IMR-90 (cell line): ENCODE measurements around the gene MRPL57. TPM values are rescaled to one million over a fixed set of nuclear protein-coding genes. Genes with fewer than 3 reads are reported as not detected.
A peak's percentile ranks its signal among the peaks of the same experiment; 100 is the strongest.

Experiments used
- ATAC-seq: fragments of 200-7000 bp; cut with Tn5 transposase; 2 replicates; pipeline ENCODE4 v1.9.1; 2020; ENCODE audit warnings: low read depth, mild to moderate bottlenecking, moderate library complexity
- BruUV-seq: library from RNA; stranded (reverse); fragments of 400-500 nt; replicated peaks from 2 replicates; lab custom pipeline; 2021; lab: Mats Ljungman, UMichigan
- CTCF ChIA-PET: fragments of 300-600 bp; formaldehyde crosslinking; extraction: SDS; loops from one replicate; lab custom pipeline; 2021; ENCODE audit warnings: antibody characterized with exemption; lab: Yijun Ruan, JAX
- POLR2A ChIA-PET: fragments of 300-600 bp; sonication (Branson Sonifier 250); formaldehyde crosslinking; loops from one replicate; lab custom pipeline; 2022; ENCODE audit warnings: antibody characterized with exemption; ENCODE audit not compliant: unreplicated experiment; lab: Charles Lee
- DNase-seq: peaks from one replicate; pipeline ENCODE4 v3.0.0; 2013
- H2AFZ ChIP-seq: replicated peaks from 2 replicates; pipeline ENCODE3; 2013; ENCODE audit warnings: low read length, mild to moderate bottlenecking; ENCODE audit not compliant: poor library complexity
- H2AK5ac ChIP-seq: 2 replicates; pipeline ENCODE4 v1.6.1; 2013; ENCODE audit warnings: low read depth, low read length, inconsistent platforms
- H2AK9ac ChIP-seq: replicated peaks from 2 replicates; pipeline ENCODE3; 2013; ENCODE audit warnings: mild to moderate bottlenecking, low read depth, low read length, moderate library complexity; ENCODE audit not compliant: poor library complexity
- H2BK120ac ChIP-seq: 2 replicates; pipeline ENCODE4 v1.6.1; 2013; ENCODE audit warnings: low read depth, low read length, inconsistent platforms
- H2BK15ac ChIP-seq: 3 replicates; pipeline ENCODE4 v1.6.1; 2013; ENCODE audit warnings: low read depth, low read length, inconsistent platforms
- H2BK20ac ChIP-seq: 2 replicates; pipeline ENCODE4 v1.6.1; 2013; ENCODE audit warnings: low read depth, mild to moderate bottlenecking, inconsistent platforms, low read length, moderate library complexity
- H2BK5ac ChIP-seq: 2 replicates; pipeline ENCODE4 v1.6.1; 2013; ENCODE audit warnings: mild to moderate bottlenecking, low read depth, low read length, inconsistent platforms; ENCODE audit not compliant: poor library complexity, severe bottlenecking
- H3K14ac ChIP-seq: replicated peaks from 2 replicates; pipeline ENCODE4 v1.6.1; 2013; ENCODE audit warnings: low read depth, low read length, inconsistent platforms
- H3K18ac ChIP-seq: 2 replicates; pipeline ENCODE4 v1.6.1; 2013; ENCODE audit warnings: low read depth, low read length, control low read depth
- H3K23ac ChIP-seq: 2 replicates; pipeline ENCODE4 v1.6.1; 2013; ENCODE audit warnings: low read depth, low read length, inconsistent platforms
- H3K27ac ChIP-seq: 2 replicates; pipeline ENCODE4 v1.5.1; 2013; ENCODE audit warnings: mild to moderate bottlenecking, control low read depth, low read length; ENCODE audit not compliant: insufficient read depth
- H3K27me3 ChIP-seq: 2 replicates; pipeline ENCODE4 v1.6.1; 2013; ENCODE audit warnings: low read length; ENCODE audit not compliant: control insufficient read depth, insufficient read depth
- H3K36me3 ChIP-seq: 2 replicates; pipeline ENCODE4 v1.6.1; 2013; ENCODE audit warnings: low read length, mixed read lengths; ENCODE audit not compliant: control insufficient read depth, insufficient read depth
- H3K4ac ChIP-seq: 2 replicates; pipeline ENCODE4 v1.6.1; 2013; ENCODE audit warnings: low read depth, low read length, inconsistent platforms
- H3K4me1 ChIP-seq: 2 replicates; pipeline ENCODE4 v1.6.1; 2013; ENCODE audit warnings: low read length, mixed read lengths; ENCODE audit not compliant: control insufficient read depth, insufficient read depth
- H3K4me2 ChIP-seq: 2 replicates; pipeline ENCODE4 v1.6.1; 2013; ENCODE audit warnings: low read depth, mild to moderate bottlenecking, control low read depth, low read length, moderate library complexity
- H3K4me3 ChIP-seq: 2 replicates; pipeline ENCODE4 v1.5.1; 2013; ENCODE audit warnings: low read depth, mild to moderate bottlenecking, control low read depth, low read length, moderate library complexity; ENCODE audit not compliant: insufficient read depth
- H3K56ac ChIP-seq: 2 replicates; pipeline ENCODE4 v1.6.1; 2013; ENCODE audit warnings: low read length, inconsistent platforms; ENCODE audit not compliant: insufficient read depth; ENCODE audit errors: extremely low read depth
- H3K79me1 ChIP-seq, 2 experiments: 2 replicates each; pipeline ENCODE4 v1.6.1; 2013; ENCODE audit warnings: low read length in 2 of 2, inconsistent platforms in 1 of 2, low read depth in 1 of 2
- H3K9ac ChIP-seq: 2 replicates; pipeline ENCODE4 v1.6.1; 2013; ENCODE audit warnings: low read depth, low read length, control low read depth
- H3K9me1 ChIP-seq: 2 replicates; pipeline ENCODE4 v1.6.1; 2013; ENCODE audit warnings: low read length, inconsistent platforms; ENCODE audit not compliant: insufficient read depth
- H3K9me3 ChIP-seq: 2 replicates; pipeline ENCODE4 v1.6.1; 2013; ENCODE audit warnings: low read length; ENCODE audit not compliant: control insufficient read depth, insufficient read depth
- H4K20me1 ChIP-seq: 2 replicates; pipeline ENCODE4 v1.6.1; 2013; ENCODE audit warnings: low read length, inconsistent platforms; ENCODE audit not compliant: insufficient read depth
- H4K5ac ChIP-seq: 2 replicates; pipeline ENCODE4 v1.6.1; 2013; ENCODE audit warnings: mild to moderate bottlenecking, low read depth, low read length, control low read depth
- H4K8ac ChIP-seq, 2 experiments: 2 replicates each; pipeline ENCODE4 v1.6.1; 2013; ENCODE audit warnings: low read depth in 2 of 2, low read length in 2 of 2, control low read depth in 1 of 2, inconsistent platforms in 1 of 2
- H4K91ac ChIP-seq: 2 replicates; pipeline ENCODE4 v1.6.1; 2013; ENCODE audit warnings: low read depth, low read length, inconsistent platforms; ENCODE audit not compliant: insufficient read depth
- BHLHE40 ChIP-seq: fragments of 150-350 bp; IDR thresholded peaks from 2 replicates; pipeline ENCODE4 v1.6.1; 2016; ENCODE audit warnings: mild to moderate bottlenecking, low read depth, low read length
- CEBPB ChIP-seq: IDR thresholded peaks from 2 replicates; pipeline ENCODE4 v1.6.1; 2012; ENCODE audit warnings: low read depth, low read length, improper control_type of control experiment
- FOS ChIP-seq: fragments of 150-350 bp; IDR thresholded peaks from 2 replicates; pipeline ENCODE4 v1.6.1; 2016; ENCODE audit warnings: low read depth, low read length
- MAFK ChIP-seq: IDR thresholded peaks from 2 replicates; pipeline ENCODE4 v1.6.1; 2012; ENCODE audit warnings: low read depth, low read length, improper control_type of control experiment
- MAZ ChIP-seq: IDR thresholded peaks from 2 replicates; pipeline ENCODE4 v1.6.1; 2012; ENCODE audit warnings: low read depth, mild to moderate bottlenecking, low read length, improper control_type of control experiment, moderate library complexity, borderline replicate concordance
- MXI1 ChIP-seq: IDR thresholded peaks from 2 replicates; pipeline ENCODE4 v1.6.1; 2012; ENCODE audit warnings: low read depth, mild to moderate bottlenecking, low read length, moderate library complexity, borderline replicate concordance
- POLR2A ChIP-seq: IDR thresholded peaks from 2 replicates; pipeline ENCODE4 v1.6.1; 2012; ENCODE audit warnings: mild to moderate bottlenecking, low read depth, low read length
- RCOR1 ChIP-seq: IDR thresholded peaks from 2 replicates; pipeline ENCODE4 v1.6.1; 2012; ENCODE audit warnings: mild to moderate bottlenecking, low read length, improper control_type of control experiment; ENCODE audit not compliant: insufficient replicate concordance
- SMC3 ChIP-seq: fragments of 150-350 bp; IDR thresholded peaks from 2 replicates; pipeline ENCODE4 v1.6.1; 2016; ENCODE audit warnings: low read depth, mild to moderate bottlenecking, antibody characterized with exemption, low read length, moderate library complexity
- WGBS, 2 experiments: methylation state at CpG; one replicate each; pipeline versions ENCODE4 v1.1.5 to v1.1.7; 2013; ENCODE audit warnings: missing lambda C conversion rate in 2 of 2; ENCODE audit not compliant: insufficient read length in 1 of 2; ENCODE audit errors: extremely low coverage in 2 of 2; 5-methylcytosine and 5-hydroxymethylcytosine counted together
- dilution Hi-C: fragments of 300-500 bp; cut with HindIII; formaldehyde crosslinking; loops from one replicate; pipeline ENCODE4 v1.14.3; 2018; ENCODE audit warnings: low sequenced_read_pairs; ENCODE audit not compliant: unreplicated experiment
- in situ Hi-C: fragments of 300-500 bp; cut with MboI; formaldehyde crosslinking; loops from 3 replicates; pipeline ENCODE4 v1.14.3; 2019; ENCODE audit warnings: low sequenced_read_pairs, inconsistent platforms, mixed read lengths
- intact Hi-C: fragments of 100-400 bp; cut with micrococcal nuclease; formaldehyde crosslinking; loops from 2 replicates; pipeline ENCODE4 v1.10.0; 2022
- polyA plus RNA-seq, 3 experiments: library from polyadenylated mRNA; depleted of rRNA; stranded (reverse); fragments of >200 nt; gene quantifications; 2 replicates each; pipeline ENCODE4 v1.2.3, GENCODE V29; 2012; ENCODE audit warnings: low replicate concordance in 1 of 3
- total RNA-seq: library from RNA; depleted of rRNA; stranded (reverse); fragments of >200 nt; gene quantifications from 2 replicates; pipeline ENCODE4 v1.2.3, GENCODE V29; 2012
- TF ChIP-seq, protein P1 (sequence below): conservative IDR thresholded peaks from 2 replicates; pipeline ENCODE4 v1.5.1; 2012; ENCODE audit warnings: mild to moderate bottlenecking, low read depth, low read length, improper control_type of control experiment
- TF ChIP-seq, protein P2 (sequence below): fragments of 150-350 bp; IDR thresholded peaks from 2 replicates; pipeline ENCODE4 v1.6.1; 2016; ENCODE audit warnings: low read depth, mild to moderate bottlenecking, low read length, moderate library complexity, borderline replicate concordance

The MRPL57 gene
- total and polyA plus RNA-seq, 2 of the 4 experiments (the other 2 are of a cell fraction), result 7.0 to 8.0 TPM

DNA sequence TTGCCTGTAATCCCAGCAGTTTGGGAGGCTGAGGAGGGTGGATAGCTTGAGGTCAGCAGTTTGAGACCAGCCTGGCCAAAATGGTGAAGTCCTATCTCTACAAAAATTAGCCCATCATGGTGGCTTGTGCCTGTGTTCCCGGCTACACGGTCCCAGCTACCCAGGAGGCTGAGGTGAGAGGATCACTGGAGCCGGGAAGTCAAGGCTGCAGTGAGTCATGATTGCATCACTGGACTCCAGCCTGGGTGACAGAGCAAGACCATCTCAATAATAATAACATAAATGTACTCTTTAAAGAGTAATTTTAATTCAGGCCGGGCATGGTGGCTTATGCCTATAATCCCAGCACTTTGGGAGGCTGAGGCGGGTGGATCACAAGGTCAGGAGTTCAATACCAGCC is 38.8 kb upstream of the MRPL57 start:
- WGBS, 2 experiments, result no CpG with 5 or more reads among the region's 5 CpGs
- no peaks in the 10 kb centered on the region for H3K9me3 ChIP-seq
- POLR2A ChIA-PET, result interaction anchor here (0.6 kb wide), 1 partner anchor 118 kb away, joined by 3 read pairs; no protein-coding TSS in a partner anchor
- CTCF ChIA-PET, result interaction anchor here (0.6 kb wide), 1 partner anchor 42 kb away, joined by 7 read pairs; no protein-coding TSS in a partner anchor
- H2AK5ac ChIP-seq, result no peak overlapping the region
- no peaks in the 10 kb centered on the region for H3K9me1 ChIP-seq
- no peak for ATAC-seq
- H3K36me3 ChIP-seq, result peaks cover 4% of the 10 kb centered on the region
- no peak overlapping the region for H3K4me2 ChIP-seq
- no peak overlapping the region; the same call in 2 of the 3 replicates for H2BK15ac ChIP-seq
- no peaks in the 10 kb centered on the region for H3K27me3 ChIP-seq
- peak; percentile 49 for DNase-seq
- peaks cover 4% of the 10 kb centered on the region; the same call in 1 of the 2 replicates for H4K20me1 ChIP-seq
- H4K5ac ChIP-seq, result no peak overlapping the region
- dilution Hi-C loops, result no loop called here
- H3K9ac ChIP-seq, result no peak overlapping the region
- in situ Hi-C loops, result no loop called here
- no peak overlapping the region for H3K4me3 ChIP-seq
- peaks cover 3 to 21% of the 10 kb centered on the region in 2 experiments; a peak in 3 of 4 replicates for H3K79me1 ChIP-seq
- H2BK20ac ChIP-seq, result no peak overlapping the region
- no peak overlapping the region for H3K4ac ChIP-seq
- no peak overlapping the region for H2BK5ac ChIP-seq
- no peak overlapping the region; the same call in 1 of the 2 replicates for H4K91ac ChIP-seq
- H2AK9ac ChIP-seq, result no peak overlapping the region
- no peak overlapping the region for H3K23ac ChIP-seq
- no peak overlapping the region for H3K27ac ChIP-seq
- TF ChIP-seq FOS (0 out of 2 replicates have a peak, but pooled peaks have one; percentile 3), CEBPB (peak; percentile 87), POLR2A (no peak), MXI1 (no peak), SMC3 (no peak), BHLHE40 (no peak), MAFK (no peak), RCOR1 (no peak), MAZ (no peak)
- TF ChIP-seq, protein P1, sequence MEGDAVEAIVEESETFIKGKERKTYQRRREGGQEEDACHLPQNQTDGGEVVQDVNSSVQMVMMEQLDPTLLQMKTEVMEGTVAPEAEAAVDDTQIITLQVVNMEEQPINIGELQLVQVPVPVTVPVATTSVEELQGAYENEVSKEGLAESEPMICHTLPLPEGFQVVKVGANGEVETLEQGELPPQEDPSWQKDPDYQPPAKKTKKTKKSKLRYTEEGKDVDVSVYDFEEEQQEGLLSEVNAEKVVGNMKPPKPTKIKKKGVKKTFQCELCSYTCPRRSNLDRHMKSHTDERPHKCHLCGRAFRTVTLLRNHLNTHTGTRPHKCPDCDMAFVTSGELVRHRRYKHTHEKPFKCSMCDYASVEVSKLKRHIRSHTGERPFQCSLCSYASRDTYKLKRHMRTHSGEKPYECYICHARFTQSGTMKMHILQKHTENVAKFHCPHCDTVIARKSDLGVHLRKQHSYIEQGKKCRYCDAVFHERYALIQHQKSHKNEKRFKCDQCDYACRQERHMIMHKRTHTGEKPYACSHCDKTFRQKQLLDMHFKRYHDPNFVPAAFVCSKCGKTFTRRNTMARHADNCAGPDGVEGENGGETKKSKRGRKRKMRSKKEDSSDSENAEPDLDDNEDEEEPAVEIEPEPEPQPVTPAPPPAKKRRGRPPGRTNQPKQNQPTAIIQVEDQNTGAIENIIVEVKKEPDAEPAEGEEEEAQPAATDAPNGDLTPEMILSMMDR, result no peak
- TF ChIP-seq, protein P2, sequence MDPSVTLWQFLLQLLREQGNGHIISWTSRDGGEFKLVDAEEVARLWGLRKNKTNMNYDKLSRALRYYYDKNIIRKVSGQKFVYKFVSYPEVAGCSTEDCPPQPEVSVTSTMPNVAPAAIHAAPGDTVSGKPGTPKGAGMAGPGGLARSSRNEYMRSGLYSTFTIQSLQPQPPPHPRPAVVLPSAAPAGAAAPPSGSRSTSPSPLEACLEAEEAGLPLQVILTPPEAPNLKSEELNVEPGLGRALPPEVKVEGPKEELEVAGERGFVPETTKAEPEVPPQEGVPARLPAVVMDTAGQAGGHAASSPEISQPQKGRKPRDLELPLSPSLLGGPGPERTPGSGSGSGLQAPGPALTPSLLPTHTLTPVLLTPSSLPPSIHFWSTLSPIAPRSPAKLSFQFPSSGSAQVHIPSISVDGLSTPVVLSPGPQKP, result no peak
- peak overlapping the region in 1 of 2 experiments; percentile 56; a peak in 1 of 4 replicates for H4K8ac ChIP-seq
- H2BK120ac ChIP-seq, result 0 out of 2 replicates have a peak overlapping the region, but pooled peaks have one; percentile 30
- H3K4me1 ChIP-seq, result 0 out of 2 replicates have a peak, but pooled peaks cover 3% of the 10 kb centered on the region
- H3K18ac ChIP-seq, result no peak overlapping the region
- intact Hi-C loops, result no loop called here
- no peak overlapping the region for H3K14ac ChIP-seq
- H3K56ac ChIP-seq, result no peak overlapping the region
- no TSS peak for BruUV-seq
- H2AFZ ChIP-seq, result peak overlapping the region; percentile 73
